IMR-90 (cell line): ENCODE results near the gene B4GALNT3. TPM values are rescaled to one million over a fixed set of nuclear protein-coding genes. Genes with fewer than 3 reads are reported as not detected.

Experiments
- ATAC-seq: fragments of 200-7000 bp; cut with Tn5 transposase; 2 replicates; pipeline ENCODE4 v1.9.1; 2020; ENCODE audit warnings: low read depth, mild to moderate bottlenecking, moderate library complexity
- BruUV-seq: library from RNA; stranded (reverse); fragments of 400-500 nt; replicated peaks from 2 replicates; lab custom pipeline; 2021; lab: Mats Ljungman, UMichigan
- CTCF ChIA-PET: fragments of 300-600 bp; formaldehyde crosslinking; extraction: SDS; loops from one replicate; lab custom pipeline; 2021; ENCODE audit warnings: antibody characterized with exemption; lab: Yijun Ruan, JAX
- POLR2A ChIA-PET: fragments of 300-600 bp; sonication (Branson Sonifier 250); formaldehyde crosslinking; loops from one replicate; lab custom pipeline; 2022; ENCODE audit warnings: antibody characterized with exemption; ENCODE audit not compliant: unreplicated experiment; lab: Charles Lee
- DNase-seq: peaks from one replicate; pipeline ENCODE4 v3.0.0; 2013
- H2AFZ ChIP-seq: replicated peaks from 2 replicates; pipeline ENCODE3; 2013; ENCODE audit warnings: low read length, mild to moderate bottlenecking; ENCODE audit not compliant: poor library complexity
- H2AK5ac ChIP-seq: 2 replicates; pipeline ENCODE4 v1.6.1; 2013; ENCODE audit warnings: low read depth, low read length, inconsistent platforms
- H2AK9ac ChIP-seq: replicated peaks from 2 replicates; pipeline ENCODE3; 2013; ENCODE audit warnings: mild to moderate bottlenecking, low read depth, low read length, moderate library complexity; ENCODE audit not compliant: poor library complexity
- H2BK120ac ChIP-seq: 2 replicates; pipeline ENCODE4 v1.6.1; 2013; ENCODE audit warnings: low read depth, low read length, inconsistent platforms
- H2BK15ac ChIP-seq: 3 replicates; pipeline ENCODE4 v1.6.1; 2013; ENCODE audit warnings: low read depth, low read length, inconsistent platforms
- H2BK20ac ChIP-seq: 2 replicates; pipeline ENCODE4 v1.6.1; 2013; ENCODE audit warnings: low read depth, mild to moderate bottlenecking, inconsistent platforms, low read length, moderate library complexity
- H2BK5ac ChIP-seq: 2 replicates; pipeline ENCODE4 v1.6.1; 2013; ENCODE audit warnings: mild to moderate bottlenecking, low read depth, low read length, inconsistent platforms; ENCODE audit not compliant: poor library complexity, severe bottlenecking
- H3K14ac ChIP-seq: replicated peaks from 2 replicates; pipeline ENCODE4 v1.6.1; 2013; ENCODE audit warnings: low read depth, low read length, inconsistent platforms
- H3K18ac ChIP-seq: 2 replicates; pipeline ENCODE4 v1.6.1; 2013; ENCODE audit warnings: low read depth, low read length, control low read depth
- H3K23ac ChIP-seq: 2 replicates; pipeline ENCODE4 v1.6.1; 2013; ENCODE audit warnings: low read depth, low read length, inconsistent platforms
- H3K27ac ChIP-seq: 2 replicates; pipeline ENCODE4 v1.5.1; 2013; ENCODE audit warnings: mild to moderate bottlenecking, control low read depth, low read length; ENCODE audit not compliant: insufficient read depth
- H3K27me3 ChIP-seq: 2 replicates; pipeline ENCODE4 v1.6.1; 2013; ENCODE audit warnings: low read length; ENCODE audit not compliant: control insufficient read depth, insufficient read depth
- H3K36me3 ChIP-seq: 2 replicates; pipeline ENCODE4 v1.6.1; 2013; ENCODE audit warnings: low read length, mixed read lengths; ENCODE audit not compliant: control insufficient read depth, insufficient read depth
- H3K4ac ChIP-seq: 2 replicates; pipeline ENCODE4 v1.6.1; 2013; ENCODE audit warnings: low read depth, low read length, inconsistent platforms
- H3K4me1 ChIP-seq: 2 replicates; pipeline ENCODE4 v1.6.1; 2013; ENCODE audit warnings: low read length, mixed read lengths; ENCODE audit not compliant: control insufficient read depth, insufficient read depth
- H3K4me2 ChIP-seq: 2 replicates; pipeline ENCODE4 v1.6.1; 2013; ENCODE audit warnings: low read depth, mild to moderate bottlenecking, control low read depth, low read length, moderate library complexity
- H3K4me3 ChIP-seq: 2 replicates; pipeline ENCODE4 v1.5.1; 2013; ENCODE audit warnings: low read depth, mild to moderate bottlenecking, control low read depth, low read length, moderate library complexity; ENCODE audit not compliant: insufficient read depth
- H3K56ac ChIP-seq: 2 replicates; pipeline ENCODE4 v1.6.1; 2013; ENCODE audit warnings: low read length, inconsistent platforms; ENCODE audit not compliant: insufficient read depth; ENCODE audit errors: extremely low read depth
- H3K79me1 ChIP-seq, 2 experiments: 2 replicates each; pipeline ENCODE4 v1.6.1; 2013; ENCODE audit warnings: low read length in 2 of 2, inconsistent platforms in 1 of 2, low read depth in 1 of 2
- H3K9ac ChIP-seq: 2 replicates; pipeline ENCODE4 v1.6.1; 2013; ENCODE audit warnings: low read depth, low read length, control low read depth
- H3K9me1 ChIP-seq: 2 replicates; pipeline ENCODE4 v1.6.1; 2013; ENCODE audit warnings: low read length, inconsistent platforms; ENCODE audit not compliant: insufficient read depth
- H3K9me3 ChIP-seq: 2 replicates; pipeline ENCODE4 v1.6.1; 2013; ENCODE audit warnings: low read length; ENCODE audit not compliant: control insufficient read depth, insufficient read depth
- H4K20me1 ChIP-seq: 2 replicates; pipeline ENCODE4 v1.6.1; 2013; ENCODE audit warnings: low read length, inconsistent platforms; ENCODE audit not compliant: insufficient read depth
- H4K5ac ChIP-seq: 2 replicates; pipeline ENCODE4 v1.6.1; 2013; ENCODE audit warnings: mild to moderate bottlenecking, low read depth, low read length, control low read depth
- H4K8ac ChIP-seq, 2 experiments: 2 replicates each; pipeline ENCODE4 v1.6.1; 2013; ENCODE audit warnings: low read depth in 2 of 2, low read length in 2 of 2, control low read depth in 1 of 2, inconsistent platforms in 1 of 2
- H4K91ac ChIP-seq: 2 replicates; pipeline ENCODE4 v1.6.1; 2013; ENCODE audit warnings: low read depth, low read length, inconsistent platforms; ENCODE audit not compliant: insufficient read depth
- CEBPB ChIP-seq: IDR thresholded peaks from 2 replicates; pipeline ENCODE4 v1.6.1; 2012; ENCODE audit warnings: low read depth, low read length, improper control_type of control experiment
- CHD1 ChIP-seq: IDR thresholded peaks from 2 replicates; pipeline ENCODE4 v1.6.1; 2012; ENCODE audit warnings: low read depth, low read length, improper control_type of control experiment
- FOS ChIP-seq: fragments of 150-350 bp; IDR thresholded peaks from 2 replicates; pipeline ENCODE4 v1.6.1; 2016; ENCODE audit warnings: low read depth, low read length
- MAZ ChIP-seq: IDR thresholded peaks from 2 replicates; pipeline ENCODE4 v1.6.1; 2012; ENCODE audit warnings: low read depth, mild to moderate bottlenecking, low read length, improper control_type of control experiment, moderate library complexity, borderline replicate concordance
- MXI1 ChIP-seq: IDR thresholded peaks from 2 replicates; pipeline ENCODE4 v1.6.1; 2012; ENCODE audit warnings: low read depth, mild to moderate bottlenecking, low read length, moderate library complexity, borderline replicate concordance
- POLR2A ChIP-seq: IDR thresholded peaks from 2 replicates; pipeline ENCODE4 v1.6.1; 2012; ENCODE audit warnings: mild to moderate bottlenecking, low read depth, low read length
- RFX5 ChIP-seq: IDR thresholded peaks from 2 replicates; pipeline ENCODE4 v1.8.0; 2012; ENCODE audit warnings: low read depth, mild to moderate bottlenecking, low read length, moderate library complexity
- USF2 ChIP-seq: fragments of 150-350 bp; IDR thresholded peaks from 2 replicates; pipeline ENCODE4 v1.6.1; 2017; ENCODE audit warnings: mild to moderate bottlenecking, antibody characterized with exemption, low read length, low read depth
- WGBS, 2 experiments: methylation state at CpG; one replicate each; pipeline versions ENCODE4 v1.1.5 to v1.1.7; 2013; ENCODE audit warnings: missing lambda C conversion rate in 2 of 2; ENCODE audit not compliant: insufficient read length in 1 of 2; ENCODE audit errors: extremely low coverage in 2 of 2; 5-methylcytosine and 5-hydroxymethylcytosine counted together
- dilution Hi-C: fragments of 300-500 bp; cut with HindIII; formaldehyde crosslinking; loops from one replicate; pipeline ENCODE4 v1.14.3; 2018; ENCODE audit warnings: low sequenced_read_pairs; ENCODE audit not compliant: unreplicated experiment
- in situ Hi-C: fragments of 300-500 bp; cut with MboI; formaldehyde crosslinking; loops from 3 replicates; pipeline ENCODE4 v1.14.3; 2019; ENCODE audit warnings: low sequenced_read_pairs, inconsistent platforms, mixed read lengths
- intact Hi-C: fragments of 100-400 bp; cut with micrococcal nuclease; formaldehyde crosslinking; loops from 2 replicates; pipeline ENCODE4 v1.10.0; 2022
- polyA plus RNA-seq, 3 experiments: library from polyadenylated mRNA; depleted of rRNA; stranded (reverse); fragments of >200 nt; gene quantifications; 2 replicates each; pipeline ENCODE4 v1.2.3, GENCODE V29; 2012; ENCODE audit warnings: low replicate concordance in 1 of 3
- total RNA-seq: library from RNA; depleted of rRNA; stranded (reverse); fragments of >200 nt; gene quantifications from 2 replicates; pipeline ENCODE4 v1.2.3, GENCODE V29; 2012

Gene B4GALNT3
- total and polyA plus RNA-seq, 2 of the 4 experiments (the other 2 are of a cell fraction) = not detected

DNA sequence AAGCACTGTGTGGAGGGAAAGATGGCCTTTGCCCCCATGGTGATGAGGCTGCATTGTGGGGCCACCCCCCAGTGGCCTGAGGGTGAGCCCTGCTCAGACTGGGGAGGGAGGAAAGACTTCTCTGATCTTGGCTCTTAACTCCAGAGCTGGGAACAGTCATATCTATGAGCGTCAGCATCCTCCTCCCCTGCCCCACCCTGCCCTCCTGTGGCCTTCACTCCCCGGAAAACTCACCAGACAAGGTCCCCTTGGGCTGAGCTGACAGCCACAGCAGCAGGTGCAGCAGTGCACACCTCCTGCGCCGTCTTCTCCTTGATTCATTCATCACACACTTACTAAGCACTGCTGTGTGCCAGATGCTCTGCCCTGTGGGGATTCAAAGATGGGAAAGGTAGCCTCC is 98.8 kb downstream of the B4GALNT3 start:
- Histone ChIP-seq H4K20me1 (no peaks in the 10 kb centered on the region), H3K4me3 (no peak overlapping the region), H3K79me1 (no peaks in the 10 kb centered on the region), H3K4me2 (no peak overlapping the region), H4K5ac (no peak overlapping the region), H4K91ac (no peak overlapping the region), H4K8ac (no peak overlapping the region), H3K4me1 (no peaks in the 10 kb centered on the region), H3K18ac (no peak overlapping the region), H3K4ac (no peak overlapping the region), H3K9me3 (no peaks in the 10 kb centered on the region), H3K56ac (no peak overlapping the region), H2BK20ac (no peak overlapping the region), H2AK5ac (no peak overlapping the region), H3K9ac (no peak overlapping the region), H2BK15ac (no peak overlapping the region), H3K9me1 (no peaks in the 10 kb centered on the region), H3K14ac (no peak overlapping the region), H2BK5ac (no peak overlapping the region), H3K36me3 (no peaks in the 10 kb centered on the region), H3K27me3 (peaks cover 77% of the 10 kb centered on the region), H2BK120ac (no peak overlapping the region), H2AFZ (no peak overlapping the region), H3K23ac (no peak overlapping the region), H2AK9ac (no peak overlapping the region), H3K27ac (no peak overlapping the region)
- CTCF ChIA-PET = interaction anchor here (1.0 kb wide), 1 partner anchor 117 kb away, joined by 3 read pairs; no protein-coding TSS in a partner anchor
- DNase-seq = no peak
- no peak for ATAC-seq
- dilution Hi-C loops = no loop called here
- in situ Hi-C loops = no loop called here
- POLR2A ChIA-PET = no interaction called here
- BruUV-seq = no TSS peak
- WGBS, 2 experiments = 25% methylated on average over 2 of the region's 4 CpGs; no CpG with 5 or more reads in 1 of the 2 experiments
- TF ChIP-seq USF2 (no peak), FOS (no peak), MAZ (no peak), POLR2A (no peak), CHD1 (no peak), RFX5 (no peak), MXI1 (no peak), CEBPB (no peak)
- intact Hi-C loops = no loop called here
